Adipocyte (in vitro differentiated cells): Measurements from ENCODE around the gene PLXNB3.

Source experiments
- DNase-seq: peaks from one replicate; pipeline ENCODE4 v3.0.0-alpha.2; 2015; ENCODE audit warnings: low read depth
- H3K27me3 ChIP-seq: replicated peaks from 2 replicates; pipeline ENCODE4 v1.7.0; 2013; ENCODE audit warnings: mild to moderate bottlenecking, low read length, moderate library complexity; ENCODE audit not compliant: control insufficient read depth, insufficient read depth
- H3K36me3 ChIP-seq: 2 replicates; pipeline ENCODE4 v1.7.0; 2013; ENCODE audit warnings: low read length, mild to moderate bottlenecking, moderate library complexity; ENCODE audit not compliant: control insufficient read depth, insufficient read depth, severe bottlenecking
- H3K4me1 ChIP-seq: 2 replicates; pipeline ENCODE4 v1.7.0; 2013; ENCODE audit warnings: mild to moderate bottlenecking, low read length, moderate library complexity; ENCODE audit not compliant: control insufficient read depth, insufficient read depth
- H3K4me3 ChIP-seq: 2 replicates; pipeline ENCODE4 v1.7.0; 2013; ENCODE audit warnings: mild to moderate bottlenecking, low read length, moderate library complexity
- H3K9ac ChIP-seq: 2 replicates; pipeline ENCODE4 v1.7.0; 2013; ENCODE audit warnings: mild to moderate bottlenecking, low read length, moderate library complexity
- H3K9me3 ChIP-seq: 2 replicates; pipeline ENCODE4 v1.7.0; 2013; ENCODE audit warnings: mild to moderate bottlenecking, low read length, moderate library complexity; ENCODE audit not compliant: control insufficient read depth

The PLXNB3 gene

GRCh38 chrX:153789654-153790053, 25.6 kb downstream of the PLXNB3 start:
- Histone ChIP-seq H3K4me1 (peaks cover 7% of the 10 kb centered on the region), H3K27me3 (no peaks in the 10 kb centered on the region), H3K36me3 (peaks cover 20% of the 10 kb centered on the region), H3K4me3 (no peak overlapping the region), H3K9me3 (no peaks in the 10 kb centered on the region), H3K9ac (no peak overlapping the region)
- no peak for DNase-seq

GRCh38 chrX:153791104-153791852, 27.2 kb downstream of the PLXNB3 start:
- no peak for DNase-seq
- Histone ChIP-seq H3K9ac (no peak overlapping the region), H3K36me3 (peaks cover 9% of the 10 kb centered on the region)

GRCh38 chrX:153792368-153792767, 28.3 kb downstream of the PLXNB3 start:
- DNase-seq, result no peak

More at GRCh38 chrX:153791104-153791852, 27.2 kb downstream of the PLXNB3 start:
- Histone ChIP-seq H3K4me3 (no peak overlapping the region), H3K9me3 (no peaks in the 10 kb centered on the region), H3K4me1 (peaks cover 16% of the 10 kb centered on the region), H3K27me3 (no peaks in the 10 kb centered on the region)

DNA sequence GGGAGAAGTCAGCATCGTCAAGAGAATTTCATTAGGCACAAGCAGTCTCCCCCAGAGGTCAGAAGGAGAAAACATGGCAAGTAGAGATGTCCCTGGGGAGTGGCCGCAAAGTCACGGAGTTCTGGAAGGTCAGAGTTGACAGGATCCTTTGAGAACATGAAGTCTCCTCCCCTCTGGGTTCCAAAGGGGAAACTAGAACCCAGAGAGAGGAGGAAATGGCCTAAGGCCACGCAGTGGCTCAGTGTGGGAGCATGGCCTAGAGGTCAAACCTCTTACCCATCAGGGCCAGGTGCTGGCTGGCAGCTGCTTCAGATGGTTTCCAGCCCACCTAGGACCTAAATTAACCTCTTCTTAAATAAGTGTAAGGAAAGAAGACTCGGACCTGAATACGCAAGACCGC, 29.2 kb downstream of the PLXNB3 start:
- H3K36me3 ChIP-seq, result peaks cover 16% of the 10 kb centered on the region
- peak; percentile 30 for DNase-seq
- peaks cover 5% of the 10 kb centered on the region for H3K9me3 ChIP-seq
- H3K9ac ChIP-seq, result peak overlapping the region; percentile 92
- peaks cover 18% of the 10 kb centered on the region for H3K4me1 ChIP-seq
- H3K4me3 ChIP-seq, result peak overlapping the region; percentile 87
- H3K27me3 ChIP-seq, result no peaks in the 10 kb centered on the region

More at GRCh38 chrX:153792368-153792767, 28.3 kb downstream of the PLXNB3 start:
- no peak overlapping the region for H3K9ac ChIP-seq
- H3K27me3 ChIP-seq, result no peaks in the 10 kb centered on the region
- H3K4me1 ChIP-seq, result peaks cover 18% of the 10 kb centered on the region
- peaks cover 11% of the 10 kb centered on the region for H3K36me3 ChIP-seq
- no peak overlapping the region for H3K4me3 ChIP-seq
- H3K9me3 ChIP-seq, result peaks cover 2% of the 10 kb centered on the region

- Histone ChIP-seq H3K9me3 (peaks cover 5% of the 10 kb centered on the region), H3K36me3 (peaks cover 24% of the 10 kb centered on the region), H3K4me1 (peaks cover 18% of the 10 kb centered on the region), H3K27me3 (no peaks in the 10 kb centered on the region), H3K9ac (peak within 1 kb of the TSS; percentile 92), H3K4me3 (peak within 1 kb of the TSS; percentile 87)
- peak; percentile 94 for DNase-seq
Measured at GRCh38 chrX:153794018-153794896, 30.2 kb downstream of the PLXNB3 start, which contains the start of the genes IDH3G and SSR4. Gene IDH3G (minus strand): TSS chrX:153794375. CDS start chrX:153794326, 49 bp downstream. Gene SSR4 (plus strand): TSS chrX:153794668. CDS start chrX:153794688, 20 bp downstream.

- DNase-seq, result peak; percentile 26
- no peaks in the 10 kb centered on the region for H3K27me3 ChIP-seq
- H3K9me3 ChIP-seq, result peaks cover 5% of the 10 kb centered on the region
Measured at GRCh38 chrX:153794897-153795816, 31.1 kb downstream of the PLXNB3 start.

DNA sequence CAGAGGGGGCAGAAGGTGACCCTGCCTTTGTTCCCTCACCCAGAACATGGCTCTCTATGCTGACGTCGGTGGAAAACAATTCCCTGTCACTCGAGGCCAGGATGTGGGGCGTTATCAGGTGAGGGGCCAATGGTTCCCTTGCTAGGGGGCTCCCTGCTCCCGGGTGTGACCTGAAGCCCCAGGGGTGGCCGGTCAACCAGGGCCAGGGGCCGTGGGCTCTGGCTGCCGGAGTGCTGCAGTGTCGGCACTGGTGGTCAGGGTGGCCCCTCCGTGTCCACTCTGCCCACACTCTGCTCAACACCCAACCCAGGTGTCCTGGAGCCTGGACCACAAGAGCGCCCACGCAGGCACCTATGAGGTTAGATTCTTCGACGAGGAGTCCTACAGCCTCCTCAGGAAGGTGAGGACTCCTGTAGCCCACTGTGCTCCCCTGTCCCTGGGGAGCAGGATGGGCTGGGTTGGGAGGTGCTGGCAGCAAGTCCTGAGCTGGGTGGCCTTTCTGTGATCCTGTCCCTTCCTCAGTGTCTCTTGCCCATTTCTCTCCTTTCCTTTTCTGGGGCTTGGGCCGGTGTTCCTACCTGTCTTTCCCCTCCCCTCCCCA, 33.5 kb downstream of the PLXNB3 start:
- H3K9me3 ChIP-seq, result peaks cover 5% of the 10 kb centered on the region
- no peak overlapping the region for H3K9ac ChIP-seq
- H3K27me3 ChIP-seq, result peaks cover 5% of the 10 kb centered on the region
- peaks cover 22% of the 10 kb centered on the region for H3K36me3 ChIP-seq
- DNase-seq, result no peak
- peaks cover 17% of the 10 kb centered on the region for H3K4me1 ChIP-seq
- no peak overlapping the region for H3K4me3 ChIP-seq

More at GRCh38 chrX:153794897-153795816, 31.1 kb downstream of the PLXNB3 start:
- Histone ChIP-seq H3K4me1 (peaks cover 18% of the 10 kb centered on the region), H3K9ac (peak overlapping the region; percentile 91), H3K4me3 (peak overlapping the region; percentile 87), H3K36me3 (peaks cover 22% of the 10 kb centered on the region)

GRCh38 chrX:153799326-153799725, 35.3 kb downstream of the PLXNB3 start:
- Histone ChIP-seq H3K9me3 (peaks cover 5% of the 10 kb centered on the region), H3K4me3 (no peak overlapping the region), H3K27me3 (peaks cover 5% of the 10 kb centered on the region), H3K36me3 (peaks cover 22% of the 10 kb centered on the region), H3K9ac (no peak overlapping the region), H3K4me1 (peaks cover 11% of the 10 kb centered on the region)
- no peak for DNase-seq

- Histone ChIP-seq H3K27me3 (peaks cover 5% of the 10 kb centered on the region), H3K9ac (no peak overlapping the region), H3K9me3 (peaks cover 5% of the 10 kb centered on the region), H3K36me3 (peaks cover 22% of the 10 kb centered on the region), H3K4me1 (peaks cover 11% of the 10 kb centered on the region), H3K4me3 (no peak overlapping the region)
- DNase-seq, result no peak
Measured at GRCh38 chrX:153800177-153800722, 36.2 kb downstream of the PLXNB3 start.

GRCh38 chrX:153800746-153801145, 36.7 kb downstream of the PLXNB3 start:
- H3K9me3 ChIP-seq, result peaks cover 5% of the 10 kb centered on the region
- peaks cover 22% of the 10 kb centered on the region for H3K36me3 ChIP-seq
- no peak overlapping the region for H3K9ac ChIP-seq
- peaks cover 6% of the 10 kb centered on the region for H3K27me3 ChIP-seq
- peaks cover 7% of the 10 kb centered on the region for H3K4me1 ChIP-seq
- no peak for DNase-seq
- H3K4me3 ChIP-seq, result no peak overlapping the region
